ENCODE results near the gene CSPG4. TPM values are rescaled to one million over a fixed set of nuclear protein-coding genes. Genes with fewer than 3 reads are reported as not detected.

Gene CSPG4
- total RNA-seq, 1 experiment from 2014 or later, result 17.5 TPM

GRCh38 chr15:75733761-75734651 is 21.4 kb upstream of the CSPG4 start:
- Histone ChIP-seq H3K27ac (ENCODE audit: low read length) (no peak overlapping the region), H3K4me1 (ENCODE audit: control insufficient read depth, insufficient read depth, low read length) (peaks cover 5% of the 10 kb centered on the region; the same call in 1 of the 2 replicates), H3K9me3 (ENCODE audit: control insufficient read depth, insufficient read depth, low read depth, low read length) (no peaks in the 10 kb centered on the region), H3K36me3 (ENCODE audit: control insufficient read depth, insufficient read depth, low read length) (peaks cover 3% of the 10 kb centered on the region; the same call in 1 of the 2 replicates), H3K4me3 (ENCODE audit: low read depth in 2 of 2, low read length in 2 of 2) (no peak overlapping the region), H3K27me3 (ENCODE audit: control insufficient read depth, insufficient read depth, low read length) (no peaks in the 10 kb centered on the region)
- intact Hi-C loops (cut with micrococcal nuclease; ENCODE audit: unreplicated experiment) (no loop called here), in situ Hi-C loops (cut with HindIII; ENCODE audit: low pct_unique_long_range_greater_than_20kb, low sequenced_read_pairs) (no loop called here)
- no peak for ATAC-seq
- POLR2A ChIA-PET, result no interaction called here
- CTCF ChIA-PET, result interaction anchor here (0.7 to 1.1 kb wide), 2 partner anchors 10 to 61 kb away, joined by 3 to 4 read pairs; a partner anchor contains a TSS
- TF ChIP-seq POLR2AphosphoS5 (IDR thresholded peaks at IDR 0.05; ENCODE audit: low read depth, low read length) (no peak), SIN3A (IDR thresholded peaks at IDR 0.05; ENCODE audit: borderline replicate concordance, insufficient read depth, low read depth, low read length) (no peak), REST (IDR thresholded peaks at IDR 0.05; ENCODE audit: insufficient read depth in 1 of 2, low read depth in 2 of 2, low read length in 1 of 2) (no peak), TCF7L2 (IDR thresholded peaks at IDR 0.05; ENCODE audit: low read depth, low read length) (no peak)
- TF ChIP-seq, protein P1, sequence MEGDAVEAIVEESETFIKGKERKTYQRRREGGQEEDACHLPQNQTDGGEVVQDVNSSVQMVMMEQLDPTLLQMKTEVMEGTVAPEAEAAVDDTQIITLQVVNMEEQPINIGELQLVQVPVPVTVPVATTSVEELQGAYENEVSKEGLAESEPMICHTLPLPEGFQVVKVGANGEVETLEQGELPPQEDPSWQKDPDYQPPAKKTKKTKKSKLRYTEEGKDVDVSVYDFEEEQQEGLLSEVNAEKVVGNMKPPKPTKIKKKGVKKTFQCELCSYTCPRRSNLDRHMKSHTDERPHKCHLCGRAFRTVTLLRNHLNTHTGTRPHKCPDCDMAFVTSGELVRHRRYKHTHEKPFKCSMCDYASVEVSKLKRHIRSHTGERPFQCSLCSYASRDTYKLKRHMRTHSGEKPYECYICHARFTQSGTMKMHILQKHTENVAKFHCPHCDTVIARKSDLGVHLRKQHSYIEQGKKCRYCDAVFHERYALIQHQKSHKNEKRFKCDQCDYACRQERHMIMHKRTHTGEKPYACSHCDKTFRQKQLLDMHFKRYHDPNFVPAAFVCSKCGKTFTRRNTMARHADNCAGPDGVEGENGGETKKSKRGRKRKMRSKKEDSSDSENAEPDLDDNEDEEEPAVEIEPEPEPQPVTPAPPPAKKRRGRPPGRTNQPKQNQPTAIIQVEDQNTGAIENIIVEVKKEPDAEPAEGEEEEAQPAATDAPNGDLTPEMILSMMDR (IDR thresholded peaks at IDR 0.05), result no peak
- no peak for DNase-seq (ENCODE audit: low read depth, low spot score)
- no TSS peak for BruUV-seq (replicated peaks)

DNA sequence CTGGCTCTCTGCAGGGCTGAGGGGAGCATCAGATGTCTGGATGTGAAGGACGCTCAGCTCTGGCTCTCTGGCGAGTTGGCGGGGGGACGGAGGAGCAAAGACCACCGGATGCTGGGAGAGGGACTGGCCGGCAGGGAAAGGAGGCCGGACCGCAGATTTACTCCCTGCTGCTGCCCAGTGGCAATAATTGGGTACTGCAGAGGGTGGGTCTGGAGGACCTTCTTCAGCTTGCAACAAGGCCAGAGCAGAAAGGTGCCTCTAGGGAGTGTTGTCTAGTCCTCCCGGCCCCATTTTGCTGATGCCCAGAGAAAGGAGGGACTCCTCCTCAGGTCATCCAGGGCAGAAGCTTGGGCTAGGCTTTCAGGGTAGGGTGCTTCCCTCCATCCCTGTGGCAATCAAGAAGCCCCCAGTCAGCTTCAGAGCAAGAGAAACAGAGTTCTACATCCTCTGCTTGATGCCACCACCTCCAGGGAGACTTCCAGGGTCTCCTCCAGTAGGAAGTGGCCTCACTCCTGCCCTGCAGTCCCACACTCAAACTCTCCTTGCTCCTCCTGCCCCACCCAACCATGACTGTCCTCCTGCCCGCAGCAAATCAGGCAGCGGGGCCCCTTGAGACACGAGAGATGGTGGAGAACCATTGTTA is 20.3 kb upstream of the CSPG4 start:
- H3K36me3 ChIP-seq (ENCODE audit: control insufficient read depth, insufficient read depth, low read length), result no peaks in the 10 kb centered on the region
- intact Hi-C loops (cut with micrococcal nuclease; ENCODE audit: unreplicated experiment), result no loop called here

More for the DNA sequence above, 20.3 kb upstream of the CSPG4 start:
- no peak overlapping the region for H3K4me3 ChIP-seq (ENCODE audit: low read depth in 2 of 2, low read length in 2 of 2)
- H3K27me3 ChIP-seq (ENCODE audit: control insufficient read depth, insufficient read depth, low read length), result no peaks in the 10 kb centered on the region
- no peaks in the 10 kb centered on the region for H3K9me3 ChIP-seq (ENCODE audit: control insufficient read depth, insufficient read depth, low read depth, low read length)
- no TSS peak for BruUV-seq (replicated peaks)
- DNase-seq (ENCODE audit: low read depth, low spot score) (no peak), ATAC-seq (peak; percentile 83)
- CTCF ChIA-PET, result interaction anchor here (0.6 to 1.1 kb wide), 7 partner anchors 9 to 690 kb away, joined by 3 to 4 read pairs (median 3); a partner anchor contains a TSS
- peaks cover 5% of the 10 kb centered on the region; the same call in 1 of the 2 replicates for H3K4me1 ChIP-seq (ENCODE audit: control insufficient read depth, insufficient read depth, low read length)
- POLR2A ChIA-PET, result no interaction called here
- in situ Hi-C loops (cut with HindIII; ENCODE audit: low pct_unique_long_range_greater_than_20kb, low sequenced_read_pairs), result no loop called here
- no peak overlapping the region for H3K27ac ChIP-seq (ENCODE audit: low read length)
- TF ChIP-seq SIN3A (IDR thresholded peaks at IDR 0.05; ENCODE audit: borderline replicate concordance, insufficient read depth, low read depth, low read length), result no peak
- TF ChIP-seq, protein P1 (IDR thresholded peaks at IDR 0.05), result peak; percentile 89

All from Panc1 (cell line).